Measurements from ENCODE around the gene PCMT1.

PCMT1 gene

DNA sequence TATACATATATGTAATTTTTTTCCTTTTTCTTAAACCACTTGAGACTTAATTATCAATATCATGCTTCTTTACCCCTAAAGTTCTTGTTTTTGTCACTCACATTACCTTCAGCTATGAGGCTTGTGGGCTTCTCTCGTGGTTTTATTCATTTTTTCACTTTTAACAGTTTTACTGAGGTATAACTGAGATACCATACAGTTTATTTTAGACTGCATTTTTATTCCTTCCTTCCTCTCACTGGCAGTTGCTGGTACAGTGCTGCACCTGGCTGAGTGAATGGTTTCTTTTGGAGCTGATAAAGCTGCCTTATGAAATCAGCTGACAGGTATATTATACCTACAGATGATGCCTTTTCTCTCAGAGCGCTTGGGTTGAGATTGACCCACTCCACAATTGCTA lies 60.3 kb downstream of the PCMT1 start:
- no peak for DNase-seq (ENCODE audit: low spot score)
- TF ChIP-seq CTCF (IDR thresholded peaks at IDR 0.05; ENCODE audit: borderline replicate concordance, control extremely low read depth, extremely low read depth, insufficient read depth, missing control alignments): no peak
- in situ Hi-C loops (cut with MboI; ENCODE audit: low sequenced_read_pairs, unreplicated experiment): no loop called here

GRCh38 chr6:149813351-149813750 lies 63.8 kb downstream of the PCMT1 start:
- no peak for TF ChIP-seq CTCF (IDR thresholded peaks at IDR 0.05; ENCODE audit: borderline replicate concordance, control extremely low read depth, extremely low read depth, insufficient read depth, missing control alignments)
- in situ Hi-C loops (cut with MboI; ENCODE audit: low sequenced_read_pairs, unreplicated experiment): no loop called here

DNA sequence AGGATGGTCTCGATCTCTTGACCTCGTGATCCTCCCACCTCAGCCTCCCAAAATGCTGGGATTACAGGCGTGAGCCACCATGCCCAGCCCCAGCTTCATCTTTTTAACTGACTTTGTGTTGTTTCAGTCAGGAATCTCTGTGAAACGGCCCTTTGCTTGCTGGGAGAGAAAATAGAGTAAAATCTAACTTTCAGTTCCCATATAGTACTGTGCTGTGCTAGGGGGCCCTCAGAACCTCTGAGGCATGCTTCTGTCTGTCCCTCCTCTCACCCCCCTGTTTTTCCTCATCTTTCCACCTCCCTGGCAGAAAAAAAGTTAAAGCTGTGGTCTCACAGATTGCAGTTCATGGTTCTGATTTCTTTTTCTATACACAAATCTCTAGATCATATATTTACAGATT lies 66.2 kb downstream of the PCMT1 start:
- in situ Hi-C loops (cut with MboI; ENCODE audit: low sequenced_read_pairs, unreplicated experiment): no loop called here

More at GRCh38 chr6:149813351-149813750, 63.8 kb downstream of the PCMT1 start:
- no peak for DNase-seq (ENCODE audit: low spot score)

GRCh38 chr6:149820506-149820905 lies 71.0 kb downstream of the PCMT1 start:
- DNase-seq (ENCODE audit: low spot score): no peak
- in situ Hi-C loops (cut with MboI; ENCODE audit: low sequenced_read_pairs, unreplicated experiment): no loop called here
- no peak for TF ChIP-seq CTCF (IDR thresholded peaks at IDR 0.05; ENCODE audit: borderline replicate concordance, control extremely low read depth, extremely low read depth, insufficient read depth, missing control alignments)

More for the DNA sequence above, 66.2 kb downstream of the PCMT1 start:
- peak; percentile 57 for DNase-seq (ENCODE audit: low spot score)
- no peak for TF ChIP-seq CTCF (IDR thresholded peaks at IDR 0.05; ENCODE audit: borderline replicate concordance, control extremely low read depth, extremely low read depth, insufficient read depth, missing control alignments)

DNA sequence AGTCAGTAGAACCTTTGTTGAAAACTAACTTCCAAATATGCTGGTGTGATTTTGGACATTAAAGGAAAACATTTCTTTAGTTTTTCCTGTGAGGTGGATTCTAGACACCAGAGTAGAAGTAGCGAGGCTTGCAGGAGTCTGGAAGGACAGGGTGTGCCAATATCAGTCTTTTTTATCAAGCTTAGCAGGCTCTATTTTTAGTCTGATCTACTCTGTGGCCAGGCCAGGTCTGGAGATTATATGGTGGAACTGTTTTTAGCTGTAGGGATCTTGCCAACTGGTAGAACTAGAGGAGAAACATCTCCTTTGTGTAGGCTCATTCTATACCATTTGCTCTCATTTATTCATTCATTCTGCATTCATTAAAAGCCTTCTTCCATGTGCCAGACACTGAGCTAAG lies 72.0 kb downstream of the PCMT1 start:
- TF ChIP-seq CTCF (IDR thresholded peaks at IDR 0.05; ENCODE audit: borderline replicate concordance, control extremely low read depth, extremely low read depth, insufficient read depth, missing control alignments): no peak
- in situ Hi-C loops (cut with MboI; ENCODE audit: low sequenced_read_pairs, unreplicated experiment): no loop called here
- DNase-seq (ENCODE audit: low spot score): no peak

DNA sequence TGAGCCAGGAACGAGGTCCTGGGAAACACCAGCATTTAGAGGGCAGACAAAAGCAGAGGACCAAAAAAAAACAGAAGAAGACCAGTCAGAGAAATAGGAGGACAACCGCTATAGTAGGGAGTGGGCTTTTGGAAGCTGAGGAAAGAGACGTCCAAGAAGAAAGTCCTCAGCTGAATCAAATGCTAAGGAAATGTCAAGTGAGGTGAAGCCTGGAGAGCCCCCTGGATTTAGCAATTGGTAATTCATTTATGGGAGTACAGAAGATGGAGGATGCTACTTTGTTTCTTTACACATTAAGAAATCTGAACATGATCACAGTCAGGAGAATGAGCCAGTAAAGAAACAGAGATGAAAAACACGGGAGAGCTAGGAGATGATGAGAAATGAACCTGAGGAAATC lies 73.5 kb downstream of the PCMT1 start:
- in situ Hi-C loops (cut with MboI; ENCODE audit: low sequenced_read_pairs, unreplicated experiment): no loop called here
- no peak for DNase-seq (ENCODE audit: low spot score)
- TF ChIP-seq CTCF (IDR thresholded peaks at IDR 0.05; ENCODE audit: borderline replicate concordance, control extremely low read depth, extremely low read depth, insufficient read depth, missing control alignments): no peak

GRCh38 chr6:149825292-149825691 lies 75.8 kb downstream of the PCMT1 start:
- no peak for TF ChIP-seq CTCF (IDR thresholded peaks at IDR 0.05; ENCODE audit: borderline replicate concordance, control extremely low read depth, extremely low read depth, insufficient read depth, missing control alignments)
- in situ Hi-C loops (cut with MboI; ENCODE audit: low sequenced_read_pairs, unreplicated experiment): no loop called here
- DNase-seq (ENCODE audit: low spot score): no peak
